NCI-H345 treated with DMSO at 0.1 percent for 48 hours (cell line): ENCODE data around the gene FEM1B.

Experiments used
- DNase-seq: peaks from one replicate; lab custom pipeline; 2025; ENCODE audit not compliant: unreplicated experiment; lab: John Stamatoyannopoulos, UW

The FEM1B gene

DNA sequence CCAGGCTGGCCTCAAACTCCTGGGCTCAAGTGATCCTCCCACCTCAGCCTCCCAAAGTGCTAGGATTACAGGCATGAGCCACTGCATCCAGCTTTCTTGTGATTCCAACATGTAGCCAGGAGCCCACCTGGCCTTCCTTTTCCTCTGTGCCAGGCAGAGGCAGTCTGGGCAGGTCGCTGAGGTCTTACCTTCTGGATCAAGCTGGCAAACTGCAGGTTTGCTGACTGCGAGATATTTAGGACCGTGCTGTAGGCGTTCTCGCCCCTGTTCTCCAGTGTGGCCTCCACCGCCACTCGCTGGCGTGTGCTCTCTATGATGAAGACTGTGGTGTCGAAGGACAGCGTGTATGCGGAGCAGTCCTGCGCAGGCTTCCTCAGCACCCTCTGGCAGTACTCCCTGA is 42.5 kb downstream of the FEM1B start:
- DNase-seq: no peak

DNA sequence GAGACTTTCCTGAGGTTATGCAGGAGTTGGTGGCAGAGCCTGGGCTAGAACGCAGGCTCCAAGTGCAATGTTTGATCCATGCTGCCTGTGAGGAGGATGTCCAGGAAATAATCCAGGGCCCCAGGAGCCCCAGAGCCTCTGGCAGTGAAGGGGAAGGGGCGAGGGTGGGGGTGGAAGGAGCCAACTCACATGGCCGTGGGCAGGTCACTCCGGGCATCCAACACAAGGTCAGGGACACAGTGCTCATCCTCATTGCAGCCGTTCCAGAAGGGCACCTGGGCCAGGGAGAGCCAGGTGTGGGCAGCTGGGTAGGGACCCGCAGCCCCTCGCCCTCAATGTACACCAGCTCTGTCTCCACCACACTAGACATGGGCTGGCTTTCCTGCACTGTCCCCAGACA is 43.7 kb downstream of the FEM1B start:
- no peak for DNase-seq

GRCh38 chr15:68322796-68323195 is 45.3 kb downstream of the FEM1B start:
- no peak for DNase-seq

DNA sequence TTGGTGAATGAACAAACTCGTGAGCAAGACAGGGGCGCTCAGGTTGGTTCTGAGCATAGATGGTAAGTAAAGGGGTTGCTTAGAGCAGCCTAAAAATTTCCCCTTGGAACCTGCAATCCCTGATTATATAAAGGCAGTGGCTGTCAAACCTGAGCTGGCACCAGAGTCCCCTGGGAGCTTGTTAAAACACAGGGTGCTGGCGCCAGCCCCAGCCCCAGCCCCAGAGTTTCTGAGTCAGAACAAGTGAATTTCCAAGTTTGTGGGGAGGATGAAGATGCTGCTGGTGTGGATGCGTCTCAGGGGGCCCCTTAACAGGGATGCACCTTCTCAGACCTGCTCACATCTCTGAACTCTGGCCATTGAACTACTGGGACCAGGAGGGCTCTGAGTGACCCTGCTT is 48.2 kb downstream of the FEM1B start:
- no peak for DNase-seq

GRCh38 chr15:68326711-68327354 is 49.3 kb downstream of the FEM1B start:
- no peak for DNase-seq

GRCh38 chr15:68328443-68328842 is 50.9 kb downstream of the FEM1B start:
- no peak for DNase-seq

DNA sequence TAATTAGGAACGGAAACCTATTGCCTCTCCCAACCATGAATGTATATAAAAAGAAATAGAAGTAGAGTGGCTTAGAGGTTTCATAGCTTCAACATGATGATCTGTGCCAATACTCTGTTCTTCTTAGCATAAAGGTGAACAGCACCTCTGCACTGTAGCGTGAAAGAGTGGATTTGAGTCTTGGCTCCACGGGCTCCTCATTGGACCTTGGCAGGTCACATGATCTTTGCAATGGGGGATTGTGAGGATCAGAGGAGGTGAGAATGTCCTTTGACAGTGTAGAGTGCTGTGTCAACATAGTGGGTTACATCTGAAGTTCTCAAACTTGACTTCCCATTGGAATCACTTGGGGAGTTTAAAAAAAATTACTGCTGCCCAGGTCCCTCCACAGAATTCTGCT is 51.4 kb downstream of the FEM1B start:
- DNase-seq: no peak

DNA sequence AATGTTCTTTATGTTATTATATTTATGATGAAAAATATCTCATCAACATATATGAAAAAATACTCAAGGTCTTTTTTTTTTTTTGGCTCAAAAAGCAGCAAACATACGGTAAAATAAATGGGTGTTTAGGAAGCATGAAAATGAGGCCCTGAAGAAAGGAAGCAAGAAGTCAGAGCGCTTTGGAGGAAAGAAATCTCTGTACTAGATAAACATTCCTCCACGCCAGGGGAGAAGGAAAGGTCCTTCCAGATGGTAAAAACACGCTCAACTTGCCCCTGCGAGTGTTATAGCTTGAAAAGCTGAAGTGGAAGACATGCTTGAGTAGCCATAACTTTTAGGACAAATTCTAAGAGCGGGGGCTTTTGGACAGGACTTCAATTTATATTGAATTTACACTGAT is 52.9 kb downstream of the FEM1B start:
- DNase-seq: no peak

DNA sequence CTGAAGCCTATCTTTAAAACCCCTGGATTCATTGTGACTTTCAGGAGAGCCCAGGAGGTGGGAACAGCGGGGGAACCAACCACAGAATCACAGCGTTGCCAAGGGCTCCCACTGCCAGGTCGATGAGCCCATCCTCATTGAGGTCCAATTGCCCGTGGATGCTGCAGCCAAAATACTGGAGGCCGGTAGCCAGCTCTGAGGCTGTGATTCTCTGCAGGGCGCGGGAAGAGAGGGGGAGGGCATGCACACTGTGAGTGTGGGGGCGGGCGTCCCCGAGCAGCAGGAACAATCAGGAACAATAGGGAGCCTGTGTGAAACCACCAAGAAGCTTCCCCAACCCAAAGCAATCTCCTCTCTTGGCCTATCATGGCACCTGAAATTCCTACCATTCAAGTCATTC is 53.4 kb downstream of the FEM1B start:
- peak; percentile 68 for DNase-seq

GRCh38 chr15:68332266-68332665 is 54.7 kb downstream of the FEM1B start:
- no peak for DNase-seq

DNA sequence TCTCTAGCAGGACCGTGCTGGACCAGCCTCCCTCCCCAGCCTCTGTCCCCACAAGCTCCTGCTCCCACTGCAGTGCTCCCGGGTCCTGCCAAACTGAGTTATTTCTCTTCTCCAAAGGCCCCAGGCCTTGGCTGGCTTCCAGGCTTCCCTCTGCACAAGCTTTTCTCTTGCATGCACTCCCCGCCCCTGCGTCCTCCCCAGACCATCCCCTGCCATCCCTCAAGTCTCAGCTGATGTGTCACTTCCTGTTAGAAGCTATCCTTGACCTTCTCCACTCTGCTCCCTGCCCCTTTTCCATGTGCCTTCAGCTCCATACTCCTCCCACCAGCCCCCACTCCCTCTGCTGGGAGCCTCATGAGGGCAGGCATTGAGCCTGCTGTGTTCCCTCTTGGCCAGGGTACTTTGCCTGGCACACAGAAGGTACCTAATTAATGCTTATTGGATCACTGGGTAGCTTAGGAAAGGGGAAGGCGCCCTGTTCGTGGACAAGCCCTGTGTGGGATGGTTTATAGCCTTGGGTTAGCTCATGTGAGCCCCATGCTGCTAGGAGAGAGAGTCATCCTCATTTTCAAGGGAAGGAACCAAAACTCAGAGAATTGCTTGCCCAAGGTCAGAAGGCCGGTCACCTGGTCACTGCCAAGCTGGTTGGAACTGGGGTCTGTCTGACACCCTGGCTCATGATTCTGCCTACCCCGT is 56.4 kb downstream of the FEM1B start:
- no peak for DNase-seq

- no peak for DNase-seq
Observed at GRCh38 chr15:68334661-68335124, 57.1 kb downstream of the FEM1B start.

- DNase-seq: peak; percentile 44
Observed at GRCh38 chr15:68335251-68335650, 57.7 kb downstream of the FEM1B start.

- DNase-seq: no peak
Observed at GRCh38 chr15:68335655-68336054, 58.1 kb downstream of the FEM1B start.

GRCh38 chr15:68336516-68336915 is 59.0 kb downstream of the FEM1B start:
- no peak for DNase-seq

GRCh38 chr15:68337826-68338225 is 60.3 kb downstream of the FEM1B start:
- DNase-seq: no peak

- no peak for DNase-seq
Observed at GRCh38 chr15:68339481-68339880, 61.9 kb downstream of the FEM1B start.

GRCh38 chr15:68340726-68341671 is 63.5 kb downstream of the FEM1B start:
- no peak for DNase-seq

DNA sequence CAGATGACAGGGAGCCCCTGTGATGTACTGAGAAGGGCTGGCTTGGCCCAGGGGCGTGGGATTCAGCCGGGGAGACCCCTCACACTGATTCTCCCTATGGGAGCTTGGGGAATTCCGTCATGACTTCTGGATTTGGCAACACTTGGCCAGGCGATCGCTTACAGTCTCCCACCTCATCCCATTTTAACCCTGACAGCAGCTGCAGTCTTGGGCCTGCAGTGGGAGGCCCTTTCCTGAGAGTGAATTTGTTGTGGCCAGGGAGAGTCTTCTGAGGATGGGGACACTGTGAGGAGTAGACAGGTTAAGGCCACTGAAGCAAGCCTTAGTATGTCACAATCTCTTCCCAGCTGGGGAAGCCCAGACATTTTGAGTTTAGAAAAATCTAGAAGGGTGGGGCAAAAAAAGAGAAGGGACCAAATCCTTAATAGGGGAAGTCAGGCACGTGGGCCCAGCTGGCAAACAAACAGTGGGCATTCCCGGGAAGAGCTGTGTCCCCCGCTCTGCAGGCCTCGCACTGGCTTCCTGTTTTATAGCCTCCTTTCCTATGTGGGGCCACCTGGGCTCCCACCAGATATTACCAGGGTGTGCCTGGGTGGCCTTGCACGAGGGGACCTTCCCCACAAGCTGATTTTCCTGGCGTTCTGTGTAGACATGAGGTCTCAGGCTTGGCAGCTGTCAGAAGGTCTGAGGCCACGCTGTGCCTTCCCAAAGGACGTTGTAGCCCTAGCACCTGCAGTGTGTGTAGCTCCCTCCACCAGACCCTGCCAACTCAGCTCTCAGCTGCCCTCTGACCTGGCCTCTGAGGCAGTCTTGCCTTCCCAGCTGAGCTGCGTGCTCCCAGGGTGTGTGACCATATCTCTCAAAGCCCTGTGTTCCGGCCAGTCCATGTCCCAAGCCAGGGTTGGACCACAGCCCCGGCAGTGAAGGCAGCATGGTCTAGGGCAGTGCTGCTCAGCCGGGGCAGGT is 64.5 kb downstream of the FEM1B start:
- DNase-seq: no peak

DNA sequence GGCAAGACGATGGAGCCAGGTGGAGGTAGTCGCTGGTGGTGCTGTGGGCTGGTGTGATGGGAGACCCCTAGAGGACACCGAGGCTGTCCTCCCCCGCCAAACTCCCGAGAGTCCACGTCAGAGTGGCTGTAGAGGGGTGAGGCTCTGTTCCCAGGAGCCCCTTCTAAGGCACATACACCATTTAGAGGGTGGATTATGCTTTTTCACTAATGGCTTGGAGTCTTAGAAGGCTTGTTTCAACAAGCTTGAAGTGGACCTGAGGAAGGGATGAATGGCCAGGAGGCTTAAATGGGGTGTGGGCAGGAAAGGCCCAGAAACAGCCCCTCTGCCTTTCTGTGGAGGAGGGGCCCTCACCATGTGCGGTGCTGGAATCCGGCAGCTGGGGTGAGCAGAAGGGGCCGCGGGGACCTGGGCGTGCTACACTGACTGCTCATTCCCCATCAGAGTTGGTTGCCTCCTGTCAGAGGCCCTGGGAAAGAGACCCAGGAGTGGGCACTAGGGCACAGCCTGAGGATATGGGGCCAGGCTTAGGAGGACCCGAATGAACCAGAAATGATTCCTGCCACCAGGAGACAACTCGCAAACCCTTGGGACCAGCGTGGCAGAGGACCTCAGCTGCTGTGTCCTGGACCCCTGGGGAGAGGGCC is 66.2 kb downstream of the FEM1B start:
- DNase-seq: no peak
